ENCODE data around the gene DOCK3. TPM values are rescaled to one million over a fixed set of nuclear protein-coding genes. Genes with fewer than 3 reads are reported as not detected.

Gene DOCK3
- total RNA-seq, 1 experiment from 2014 or later, result 8.3 TPM

- H2BK120ac ChIP-seq (ENCODE audit: low read depth, low read length, poor library complexity, severe bottlenecking), result no peak overlapping the region
- H3K9ac ChIP-seq (ENCODE audit: extremely low read depth, insufficient read length, low read length), result no peak overlapping the region
- H3K23ac ChIP-seq (ENCODE audit: insufficient read length, low read depth, low read length), result no peak overlapping the region
- H3K23me2 ChIP-seq (ENCODE audit: insufficient read length, low read depth, low read length, poor library complexity, severe bottlenecking), result no peaks in the 10 kb centered on the region
- no peaks in the 10 kb centered on the region for H3K9me3 Mint-ChIP-seq
- H3K27me3 ChIP-seq (ENCODE audit: insufficient read depth, low read length), result no peaks in the 10 kb centered on the region
- no peak overlapping the region for H2AFZ ChIP-seq (ENCODE audit: low read length)
- H4K5ac ChIP-seq (ENCODE audit: insufficient read length, low read depth, low read length), result no peak overlapping the region
- no peak overlapping the region for H3K27ac ChIP-seq (ENCODE audit: insufficient read length, low read depth, low read length)
- no peak for DNase-seq
- no peak overlapping the region for H3K27ac Mint-ChIP-seq
- TF ChIP-seq CTCF (conservative IDR thresholded peaks at IDR 0.05), result no peak
- no peak overlapping the region for H2BK12ac ChIP-seq (ENCODE audit: insufficient read length, low read depth, low read length)
- no peaks in the 10 kb centered on the region for H3K9me3 ChIP-seq (ENCODE audit: control insufficient read depth, low read depth, low read length)
- no peak overlapping the region for H3T11ph ChIP-seq (ENCODE audit: low read length)
- no peak overlapping the region for H3K4ac ChIP-seq (ENCODE audit: low read depth, low read length)
- H3K4me1 Mint-ChIP-seq, result no peaks in the 10 kb centered on the region; a peak in 1 of 4 replicates
- no peak overlapping the region for H4K91ac ChIP-seq (ENCODE audit: insufficient read length, low read depth, low read length)
- H2AK5ac ChIP-seq (ENCODE audit: insufficient read length, low read length), result no peak overlapping the region
- no peak overlapping the region for H3K56ac ChIP-seq (ENCODE audit: insufficient read length, low read depth, low read length)
- no peak overlapping the region for H3K14ac ChIP-seq (ENCODE audit: insufficient read depth, low read length)
- no peak overlapping the region for H4K8ac ChIP-seq (replicated peaks; ENCODE audit: insufficient read length, low read depth, low read length)
- H3K4me1 ChIP-seq (ENCODE audit: insufficient read depth, low read length), result no peaks in the 10 kb centered on the region
- no peak overlapping the region for H3K4me3 Mint-ChIP-seq
- H3K4me2 ChIP-seq (ENCODE audit: insufficient read depth, insufficient read length, low read length), result no peak overlapping the region
- H3K27me3 Mint-ChIP-seq (ENCODE audit: low read depth), result peaks cover 24% of the 10 kb centered on the region
- no peak overlapping the region for H3K18ac ChIP-seq (ENCODE audit: insufficient read length, low read depth, low read length)
- no CpG with 5 or more reads among the region's 3 CpGs for WGBS (ENCODE audit: extremely low coverage, insufficient read length, low lambda C conversion rate)
- no peaks in the 10 kb centered on the region for H3K79me2 ChIP-seq (ENCODE audit: insufficient read depth, low read length)
- H4K20me1 ChIP-seq (ENCODE audit: control insufficient read depth, insufficient read depth, insufficient read length), result no peaks in the 10 kb centered on the region
- H2BK15ac ChIP-seq (ENCODE audit: low read depth, low read length), result no peak overlapping the region
- H2BK5ac ChIP-seq (ENCODE audit: insufficient read length, low read length), result no peak overlapping the region
- no peaks in the 10 kb centered on the region for H3K79me1 ChIP-seq (ENCODE audit: insufficient read depth, low read depth, low read length, poor library complexity, severe bottlenecking)
- no peaks in the 10 kb centered on the region; a peak in 1 of 7 replicates for H3K36me3 Mint-ChIP-seq (ENCODE audit: insufficient read depth in 1 of 3, low read depth in 3 of 3)
- H2BK20ac ChIP-seq (ENCODE audit: low read depth, low read length, poor library complexity, severe bottlenecking), result no peak overlapping the region
Observed at GRCh38 chr3:50657816-50658215, 16.9 kb upstream of the DOCK3 start.

Measured in H9 (cell line).